NCI-H2171 (cell line): Measurements from ENCODE around the gene KRT79.
"Not testable (repeated sequence)": the region's sequence is repeated elsewhere in the genome, so short reads cannot be mapped to it uniquely, and the experiment has no call there.

Experiments
- DNase-seq: peaks from one replicate; lab custom pipeline; 2025; lab: John Stamatoyannopoulos, UW

KRT79 gene

GRCh38 chr12:52860102-52860823, 26.2 kb upstream of the KRT79 start:
- DNase-seq = no peak

- no peak for DNase-seq
Observed at GRCh38 chr12:52857500-52857899, 23.4 kb upstream of the KRT79 start.

GRCh38 chr12:52856787-52857186, 22.7 kb upstream of the KRT79 start:
- no peak for DNase-seq

- not testable (repeated sequence) for DNase-seq
Observed at GRCh38 chr12:52856077-52856476, 22.0 kb upstream of the KRT79 start.

- no peak for DNase-seq
Observed at GRCh38 chr12:52851787-52852186, 17.7 kb upstream of the KRT79 start.

- DNase-seq = no peak
Observed at GRCh38 chr12:52850681-52851080, 16.6 kb upstream of the KRT79 start.

- no peak for DNase-seq
Observed at GRCh38 chr12:52849511-52849910, 15.4 kb upstream of the KRT79 start.

GRCh38 chr12:52848661-52849255, 14.6 kb upstream of the KRT79 start, which contains the start of gene KRT78:
KRT78 (minus strand) TSS chr12:52848994; CDS start chr12:52848930, 64 bp downstream.
- no peak for DNase-seq

GRCh38 chr12:52847335-52848102, 13.4 kb upstream of the KRT79 start:
- no peak for DNase-seq

- DNase-seq = no peak
Observed at GRCh38 chr12:52846356-52846970, 12.4 kb upstream of the KRT79 start.

GRCh38 chr12:52845946-52846345, 11.8 kb upstream of the KRT79 start:
- no peak for DNase-seq

GRCh38 chr12:52844386-52844785, 10.3 kb upstream of the KRT79 start:
- no peak for DNase-seq

- DNase-seq = no peak
Observed at GRCh38 chr12:52839436-52840105, 5.5 kb upstream of the KRT79 start.

GRCh38 chr12:52838609-52839435, 4.7 kb upstream of the KRT79 start:
- DNase-seq = no peak

- no peak for DNase-seq
Observed at GRCh38 chr12:52837781-52838608, 3.9 kb upstream of the KRT79 start.

- no peak for DNase-seq
Observed at GRCh38 chr12:52837413-52837741, 3.3 kb upstream of the KRT79 start.

- DNase-seq = no peak
Observed at GRCh38 chr12:52836491-52837412, 2.6 kb upstream of the KRT79 start.

GRCh38 chr12:52836042-52836466, 1.9 kb upstream of the KRT79 start:
- no peak for DNase-seq
